HTR-8/SVneo (cell line): ENCODE measurements around the gene LYZ.

Experiments
- DNase-seq: peaks from one replicate; pipeline ENCODE4 v3.0.0; 2011; ENCODE audit warnings: low spot score, mixed read lengths; ENCODE audit not compliant: insufficient read length
- FAIRE-seq: peaks from 2 replicates; lab custom pipeline; 2011; peaks lifted over from hg19 to GRCh38; lab: Jason Lieb, UNC

Gene LYZ

DNA sequence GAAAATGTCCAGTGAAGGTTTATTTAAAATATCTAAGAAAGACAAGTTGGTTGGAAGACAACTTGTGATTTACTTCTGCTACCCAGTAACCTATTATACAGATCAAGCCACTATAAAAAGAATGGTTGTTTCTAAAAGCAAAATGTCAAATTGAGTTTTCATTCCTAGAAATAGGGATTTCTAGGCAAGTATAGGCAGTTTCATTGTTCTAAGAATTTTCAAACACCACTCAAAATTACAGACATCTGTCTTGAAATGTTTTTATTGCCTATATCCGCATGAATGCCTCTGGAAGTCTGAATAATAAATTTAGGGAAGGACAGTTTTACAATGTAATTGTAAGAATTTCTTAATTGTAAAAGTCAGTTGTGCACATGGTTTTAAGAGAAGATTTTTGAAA lies 20.0 kb downstream of the LYZ start:
- DNase-seq (no peak), FAIRE-seq (no peak)

DNA sequence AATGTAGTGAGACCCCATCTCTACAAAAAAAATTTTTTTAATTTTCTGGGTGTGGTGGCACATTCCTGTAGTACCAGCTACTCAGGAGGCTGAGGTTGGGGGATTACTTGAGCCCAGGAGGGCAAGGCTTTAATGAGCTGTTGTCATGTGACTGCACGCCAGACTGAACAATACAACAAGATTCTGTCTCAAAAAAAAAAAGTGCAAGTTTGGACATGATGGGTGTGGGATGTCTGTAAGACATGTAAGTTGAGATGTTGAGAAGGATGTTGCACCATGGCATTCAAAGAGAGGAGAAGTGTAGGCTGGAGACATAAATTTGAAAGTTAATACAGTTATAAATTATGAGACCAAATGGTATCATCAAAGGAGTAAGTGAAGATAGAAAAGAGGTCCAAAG lies 34.9 kb downstream of the LYZ start:
- DNase-seq (no peak), FAIRE-seq (no peak)

DNA sequence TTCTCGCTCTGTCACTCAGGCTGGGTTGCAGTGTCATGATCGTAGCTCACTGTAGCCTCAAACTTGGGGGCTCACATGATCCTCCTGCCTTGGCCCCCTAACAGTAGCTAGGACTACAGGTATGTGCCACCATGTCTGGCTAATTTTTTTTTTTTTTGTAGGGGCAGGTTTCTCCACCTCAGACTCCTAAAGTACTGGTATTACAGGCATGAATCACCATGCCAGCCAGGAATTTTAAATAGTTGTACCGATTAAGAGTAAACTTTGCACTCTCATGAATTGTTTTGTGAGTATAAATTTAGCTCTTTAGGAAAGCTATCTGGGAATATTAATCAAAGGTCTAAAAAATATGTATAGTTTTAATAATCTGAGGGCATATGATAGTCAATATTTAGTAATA lies 36.9 kb downstream of the LYZ start:
- FAIRE-seq: no peak
- no peak for DNase-seq

DNA sequence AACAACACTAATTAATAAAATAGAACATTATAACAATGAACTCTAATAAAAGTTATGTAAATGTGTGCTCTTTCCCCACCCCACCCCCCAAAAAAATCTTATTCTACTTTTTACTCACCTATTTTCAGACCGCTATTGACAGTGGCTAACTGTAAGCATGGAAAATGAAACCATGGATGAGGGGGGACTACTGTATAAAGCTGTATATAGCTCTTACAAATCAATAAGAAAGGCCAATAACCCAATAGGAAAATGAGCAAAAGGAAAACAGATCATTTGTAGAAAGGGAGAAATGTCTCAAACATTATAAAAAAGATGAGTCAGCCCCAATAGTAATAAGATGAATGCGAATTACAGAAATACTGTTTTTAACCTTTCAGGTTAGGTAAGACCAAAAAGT lies 38.7 kb downstream of the LYZ start:
- no peak for DNase-seq
- no peak for FAIRE-seq

DNA sequence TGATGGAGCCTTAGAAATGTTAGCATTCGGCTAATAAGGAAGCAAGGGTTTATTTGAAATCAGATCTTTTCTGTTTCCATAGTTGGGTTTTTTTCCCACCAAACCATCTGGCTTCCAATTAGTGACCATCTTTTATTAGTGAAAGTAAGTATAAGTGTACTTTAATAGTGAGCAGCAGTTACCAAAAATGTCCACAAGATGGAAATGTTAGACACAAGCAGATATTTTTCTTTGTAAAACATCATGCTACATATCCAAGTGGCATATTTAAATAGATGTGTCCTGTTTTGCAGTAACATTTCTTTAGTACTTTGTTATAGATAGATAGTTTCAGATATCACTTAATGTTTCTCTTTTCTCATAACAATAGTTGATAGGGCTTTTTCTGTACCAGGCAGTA lies 40.2 kb downstream of the LYZ start:
- FAIRE-seq (no peak), DNase-seq (peak; percentile 11)

DNA sequence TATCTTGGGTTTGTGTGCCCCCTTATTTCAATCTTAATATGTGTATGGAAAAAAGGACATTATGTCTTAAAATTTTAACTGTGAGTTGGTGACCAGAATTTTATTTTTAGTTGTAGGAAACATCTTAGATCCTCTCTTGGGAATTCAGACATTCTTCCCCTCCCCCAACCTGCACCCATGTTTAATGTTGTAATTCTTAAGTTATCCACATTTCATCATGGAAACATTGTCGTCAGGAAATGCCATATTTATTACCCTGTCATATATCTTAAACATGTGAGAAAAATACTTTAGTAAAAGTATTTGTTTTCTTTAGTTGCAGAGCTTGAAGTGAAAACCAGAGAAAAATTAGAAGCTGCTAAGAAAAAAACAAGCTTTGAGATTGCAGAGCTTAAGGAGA lies 41.6 kb downstream of the LYZ start:
- FAIRE-seq (no peak), DNase-seq (peak; percentile 19)

DNA sequence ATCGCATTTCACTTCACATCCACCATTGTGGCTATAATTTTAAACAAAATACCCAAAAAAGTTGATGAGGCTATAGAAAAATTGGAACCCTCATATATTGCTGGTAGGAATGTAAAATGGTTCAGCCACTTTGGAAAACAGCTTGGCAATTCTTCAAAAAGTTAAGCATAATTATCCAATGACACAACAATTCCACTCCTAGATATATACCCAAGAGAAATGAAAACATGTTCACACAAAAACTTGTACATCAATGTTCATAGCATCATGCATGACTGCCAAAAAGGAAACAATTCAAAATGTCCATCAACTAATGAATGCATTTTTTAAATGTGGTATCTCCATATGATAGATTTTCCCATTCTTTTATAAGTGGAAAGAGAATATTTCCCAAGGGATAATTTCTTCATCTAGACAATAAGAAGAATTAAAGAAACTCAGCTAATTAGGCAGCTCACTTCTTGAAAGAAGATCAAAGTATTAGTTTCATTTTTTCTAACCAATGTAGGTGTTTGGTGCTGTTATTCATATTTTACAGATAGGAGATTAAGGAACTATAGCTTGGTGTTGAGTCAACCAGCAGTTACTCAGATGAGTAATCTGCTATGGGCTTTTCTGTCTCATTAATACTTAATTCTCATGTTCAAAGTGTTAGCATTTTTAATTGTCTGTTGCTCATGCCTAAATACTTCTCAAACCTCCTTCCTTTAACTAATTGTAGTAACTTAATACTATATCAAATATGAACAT lies 44.2 kb downstream of the LYZ start:
- FAIRE-seq: no peak

DNA sequence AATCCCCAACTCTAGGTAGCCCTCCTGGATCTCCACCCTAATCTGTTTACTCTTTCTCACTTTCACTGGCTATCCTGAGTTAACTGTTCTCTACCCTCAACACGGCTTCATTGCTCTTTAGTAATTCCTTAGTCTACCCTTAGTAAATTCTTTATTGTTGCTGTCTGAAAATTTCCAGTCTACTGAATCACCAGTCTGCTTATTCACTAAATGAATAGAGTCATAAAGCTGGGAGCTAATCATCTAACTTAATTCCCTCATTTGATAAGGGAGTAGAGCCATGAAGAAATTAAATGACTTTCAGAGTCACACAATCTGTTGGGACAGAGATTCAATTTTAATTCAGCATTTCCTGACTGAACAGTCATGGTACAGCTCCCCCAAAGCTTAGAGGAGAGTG lies 47.9 kb downstream of the LYZ start:
- DNase-seq (no peak), FAIRE-seq (no peak)

More for the DNA sequence above, 44.2 kb downstream of the LYZ start:
- DNase-seq: no peak

DNA sequence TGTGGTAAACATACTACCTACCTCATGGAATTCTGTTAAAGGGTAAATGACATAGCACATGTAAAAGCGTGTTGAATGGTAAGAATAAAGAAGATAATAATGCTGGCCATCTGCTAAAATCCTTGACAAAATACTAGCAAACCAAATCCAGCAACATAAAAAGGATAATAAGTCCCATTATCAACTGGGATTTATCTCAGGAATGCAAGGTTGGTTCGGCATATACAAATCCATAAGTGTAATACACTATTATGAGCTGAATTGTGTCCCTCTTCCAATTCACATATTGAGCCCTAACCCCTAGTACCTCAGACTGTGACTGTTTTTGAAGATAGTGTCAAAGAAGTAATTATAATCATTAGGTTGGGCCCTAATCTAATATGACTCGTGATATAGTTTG lies 48.8 kb downstream of the LYZ start:
- DNase-seq: no peak
- FAIRE-seq: no peak

DNA sequence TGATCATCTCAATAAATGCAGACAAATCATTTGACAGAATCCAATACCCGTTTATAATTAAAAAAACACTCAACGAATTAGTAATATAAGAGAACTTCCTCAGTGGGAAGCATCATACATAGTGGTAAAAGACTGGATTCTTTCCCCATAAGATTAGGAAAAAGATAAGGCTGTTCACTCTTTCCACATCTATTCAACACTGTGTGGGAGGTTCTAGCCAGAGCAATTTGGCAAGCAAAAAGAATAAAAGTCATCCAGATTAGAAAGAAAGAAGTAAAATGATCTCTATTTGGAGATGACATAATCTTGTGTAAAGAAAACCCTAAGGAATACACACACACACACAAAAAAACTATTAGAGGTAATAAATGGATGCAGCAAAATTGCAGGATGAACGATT lies 49.8 kb downstream of the LYZ start:
- DNase-seq: no peak
- no peak for FAIRE-seq

DNA sequence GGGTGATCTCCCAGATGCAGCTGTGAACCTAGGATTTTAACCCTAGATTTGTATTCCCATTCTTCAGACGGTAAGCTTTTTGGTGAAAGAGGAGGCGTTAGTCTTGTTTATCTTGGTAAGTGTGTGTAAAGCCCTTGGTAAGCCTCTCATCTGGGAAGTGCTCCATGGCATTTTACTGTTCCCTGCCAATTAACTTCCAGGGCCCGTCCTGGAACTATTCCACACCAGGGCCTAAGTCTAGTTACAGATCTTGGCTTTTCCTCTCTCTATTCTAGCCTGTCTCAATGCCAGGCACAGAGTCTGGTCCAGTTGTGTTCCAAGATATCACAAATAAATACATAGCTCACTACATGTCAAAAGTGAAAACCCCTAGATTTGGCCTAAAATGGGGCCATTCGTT lies 53.8 kb downstream of the LYZ start:
- FAIRE-seq (no peak), DNase-seq (no peak)
